ENCODE data around the gene TP53I11.

TP53I11 gene

GRCh38 chr11:44939673-44940395, 10.8 kb downstream of the TP53I11 start:
- no peak for DNase-seq (ENCODE audit: low spot score)

DNA sequence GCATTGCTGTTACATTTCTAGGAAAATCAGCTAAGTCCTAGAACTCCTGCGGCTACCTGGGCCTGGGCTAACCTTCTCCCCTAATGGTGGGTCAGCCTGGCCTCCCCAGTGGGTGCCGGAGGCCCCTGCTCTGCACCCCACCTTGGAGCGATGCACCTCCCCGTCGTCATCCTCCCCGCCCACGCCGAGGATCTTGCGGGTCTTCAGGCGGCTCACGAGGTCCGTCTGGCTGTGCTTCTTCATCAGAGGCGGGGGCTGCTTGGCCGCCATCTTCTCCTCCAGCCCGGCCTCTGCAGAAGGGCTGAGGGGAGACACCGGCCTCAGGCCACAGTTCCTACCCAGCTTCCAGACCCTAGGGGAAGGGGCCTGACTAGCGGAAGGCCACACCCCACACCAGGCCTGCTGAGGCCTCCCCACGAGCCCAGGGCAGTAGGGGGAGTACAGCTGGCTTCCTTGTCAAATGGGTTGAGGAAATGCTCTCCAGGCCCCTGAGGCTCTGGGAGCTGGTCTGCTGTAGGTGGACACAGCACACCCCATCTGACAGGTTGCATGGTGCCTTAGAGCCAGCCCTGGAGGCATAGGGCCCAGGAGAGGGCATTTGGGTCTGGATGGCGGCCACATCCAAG, 12.5 kb downstream of the TP53I11 start:
- no peak for DNase-seq (ENCODE audit: low spot score)

- no peak for DNase-seq (ENCODE audit: low spot score)
Measured at GRCh38 chr11:44936951-44937543, 13.6 kb downstream of the TP53I11 start.

GRCh38 chr11:44936525-44936924, 14.2 kb downstream of the TP53I11 start:
- DNase-seq (ENCODE audit: low spot score) = peak; percentile 78

- DNase-seq (ENCODE audit: low spot score) = no peak
Measured at GRCh38 chr11:44934735-44935250, 15.9 kb downstream of the TP53I11 start.

- no peak for DNase-seq (ENCODE audit: low spot score)
Measured at GRCh38 chr11:44934110-44934509, 16.6 kb downstream of the TP53I11 start.

GRCh38 chr11:44931466-44931865, 19.2 kb downstream of the TP53I11 start:
- no peak for DNase-seq (ENCODE audit: low spot score)

GRCh38 chr11:44930588-44931302, 19.9 kb downstream of the TP53I11 start:
- DNase-seq (ENCODE audit: low spot score) = no peak

- DNase-seq (ENCODE audit: low spot score) = no peak
Measured at GRCh38 chr11:44928816-44929215, 21.9 kb downstream of the TP53I11 start.

DNA sequence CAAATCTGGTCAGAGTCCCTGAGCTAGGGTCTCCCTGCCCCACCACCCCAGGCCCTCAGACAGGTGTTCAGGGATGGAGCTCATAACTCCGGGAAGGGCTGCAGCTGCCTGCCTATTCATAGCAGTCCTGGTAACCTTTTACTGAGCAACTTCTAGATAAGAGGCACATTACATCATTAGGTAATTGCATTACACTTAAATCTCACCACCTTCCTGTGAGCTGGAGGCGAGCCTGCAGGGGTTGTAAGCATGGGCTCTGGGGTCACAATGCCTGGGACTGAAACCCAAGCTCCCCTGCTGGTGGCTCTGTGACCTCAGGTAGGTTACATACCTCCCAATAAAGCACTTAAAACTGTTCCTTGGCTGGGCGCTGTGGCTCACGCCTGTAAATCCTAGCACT, 22.5 kb downstream of the TP53I11 start:
- DNase-seq (ENCODE audit: low spot score) = no peak

- DNase-seq (ENCODE audit: low spot score) = peak; percentile 68
Measured at GRCh38 chr11:44927174-44927661, 23.5 kb downstream of the TP53I11 start.

DNA sequence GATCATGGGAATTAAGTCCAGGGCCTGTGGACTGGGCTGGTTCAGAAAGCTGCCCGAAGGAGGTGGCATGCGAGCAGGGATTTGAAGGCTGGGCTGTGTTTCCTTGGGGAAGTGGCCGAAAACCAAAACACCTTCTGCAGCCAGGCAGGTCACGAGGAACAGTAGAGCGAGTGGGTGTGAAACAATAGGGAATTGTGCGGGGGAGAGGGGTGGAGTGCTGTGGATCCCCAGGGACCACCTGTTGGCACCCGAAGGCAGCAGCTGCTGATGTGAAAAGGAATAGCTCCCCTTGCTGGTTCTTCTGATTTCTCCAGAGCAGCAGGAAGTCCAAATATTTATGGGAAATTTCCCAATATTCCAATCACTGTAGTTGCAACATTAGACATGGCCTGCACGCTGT, 24.6 kb downstream of the TP53I11 start:
- no peak for DNase-seq (ENCODE audit: low spot score)

DNA sequence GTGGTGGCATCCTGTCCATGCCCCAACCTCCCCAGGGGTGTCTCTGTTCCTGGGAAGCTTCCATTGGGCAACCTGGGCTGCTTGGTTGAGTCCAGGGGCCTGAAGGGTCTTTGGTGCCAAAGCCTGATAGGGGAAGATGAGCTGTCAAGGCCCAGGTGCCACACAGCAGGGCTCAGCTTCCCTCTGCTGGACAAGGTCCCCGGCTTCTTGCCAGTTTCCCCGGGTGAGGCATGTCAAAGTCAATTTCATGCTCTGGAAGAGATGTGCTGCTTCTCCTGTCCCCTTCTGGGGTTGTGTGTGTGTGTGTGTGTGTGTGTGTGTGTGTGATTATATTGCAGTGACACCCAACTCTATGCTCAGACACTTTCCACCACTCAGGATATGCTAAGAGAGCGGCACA, 26.9 kb downstream of the TP53I11 start:
- DNase-seq (ENCODE audit: low spot score) = no peak

- no peak for DNase-seq (ENCODE audit: low spot score)
Measured at GRCh38 chr11:44923115-44923514, 27.6 kb downstream of the TP53I11 start.

GRCh38 chr11:44920451-44920850, 30.2 kb downstream of the TP53I11 start:
- DNase-seq (ENCODE audit: low spot score) = no peak

GRCh38 chr11:44917741-44918140, 32.9 kb downstream of the TP53I11 start:
- no peak for DNase-seq (ENCODE audit: low spot score)

GRCh38 chr11:44916801-44917385, 33.8 kb downstream of the TP53I11 start:
- peak; percentile 62 for DNase-seq (ENCODE audit: low spot score)

GRCh38 chr11:44916331-44916730, 34.4 kb downstream of the TP53I11 start:
- no peak for DNase-seq (ENCODE audit: low spot score)

- no peak for DNase-seq (ENCODE audit: low spot score)
Measured at GRCh38 chr11:44915621-44916020, 35.1 kb downstream of the TP53I11 start.

DNA sequence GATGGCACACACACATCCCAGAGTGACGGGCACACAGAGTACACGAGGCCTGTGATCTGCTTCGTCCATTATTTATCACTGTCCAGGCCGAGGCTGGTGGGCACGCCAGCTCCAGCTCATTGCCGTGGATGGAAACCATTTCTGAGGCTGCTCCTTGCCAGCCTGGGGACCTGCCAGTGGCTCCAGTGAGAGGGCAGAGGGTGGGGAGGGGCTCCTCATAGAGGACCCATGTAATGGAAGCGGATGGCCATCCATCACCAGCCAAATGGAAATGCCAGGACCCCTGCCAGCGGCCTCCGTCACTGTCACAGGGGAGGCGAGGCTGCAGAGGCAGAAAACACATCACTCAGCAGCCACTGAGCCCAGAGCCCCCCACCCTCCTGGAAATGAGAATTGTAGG, 35.7 kb downstream of the TP53I11 start:
- no peak for DNase-seq (ENCODE audit: low spot score)

DNA sequence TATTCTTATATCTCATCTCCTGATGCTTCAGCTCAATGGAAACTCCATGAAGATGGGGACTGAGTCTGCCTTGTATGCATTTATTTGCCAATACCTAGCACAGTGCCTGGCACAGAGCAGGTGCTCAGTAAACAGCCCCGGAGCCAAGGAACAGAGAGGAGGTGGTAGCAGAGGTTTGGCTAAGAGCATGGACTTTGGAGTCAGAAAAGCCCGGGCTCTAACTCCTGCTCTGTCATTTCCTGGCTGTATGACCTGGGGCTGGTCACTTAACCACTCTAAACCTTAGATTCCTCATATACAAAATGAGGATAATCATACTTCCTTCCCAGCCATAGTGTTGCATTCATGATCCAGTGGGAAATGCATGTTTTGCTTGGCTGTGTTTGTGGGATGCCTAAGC, 36.6 kb downstream of the TP53I11 start:
- DNase-seq (ENCODE audit: low spot score) = no peak

DNA sequence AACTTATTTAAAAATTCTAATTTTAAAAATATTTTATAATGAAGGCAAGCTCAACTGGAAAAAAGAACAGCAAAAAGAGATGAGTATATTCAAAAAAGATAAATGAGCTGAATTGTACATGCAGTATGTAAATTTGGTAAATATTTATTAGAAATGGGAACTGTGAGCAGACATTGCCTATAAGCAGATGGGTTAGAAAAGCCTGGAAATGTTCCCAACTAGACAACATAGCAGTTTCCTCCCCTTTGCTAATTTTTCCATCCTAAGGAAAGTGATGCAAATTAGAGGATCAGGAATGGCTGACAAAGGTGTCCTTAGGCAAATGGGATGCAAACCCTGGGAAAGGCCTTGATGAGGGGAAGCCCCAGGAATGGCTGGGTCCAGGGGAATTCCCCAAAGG, 37.2 kb downstream of the TP53I11 start:
- peak; percentile 11 for DNase-seq (ENCODE audit: low spot score)

All from kidney tubule cell (primary cell).